GM12874 (cell line): Measurements from ENCODE around the gene TRABD2A.

ENCODE experiments used
- CTCF ChIP-seq: IDR thresholded peaks from 2 replicates; pipeline ENCODE4 v1.5.1; 2011; ENCODE audit warnings: low read depth, mild to moderate bottlenecking, control low read depth, low read length, moderate library complexity; ENCODE audit not compliant: insufficient read depth

TRABD2A gene

GRCh38 chr2:84786601-84787000 is 94.3 kb downstream of the TRABD2A start:
- TF ChIP-seq CTCF, result no peak

GRCh38 chr2:84785950-84786349 is 94.9 kb downstream of the TRABD2A start:
- TF ChIP-seq CTCF, result no peak

GRCh38 chr2:84782717-84783442 is 98.0 kb downstream of the TRABD2A start:
- no peak for TF ChIP-seq CTCF

GRCh38 chr2:84781942-84782716 is 98.8 kb downstream of the TRABD2A start:
- no peak for TF ChIP-seq CTCF

GRCh38 chr2:84779781-84780180 is 101.1 kb downstream of the TRABD2A start:
- no peak for TF ChIP-seq CTCF

- no peak for TF ChIP-seq CTCF
Observed at GRCh38 chr2:84778911-84779690, 101.8 kb downstream of the TRABD2A start.

GRCh38 chr2:84776011-84776410 is 104.9 kb downstream of the TRABD2A start:
- TF ChIP-seq CTCF, result no peak
